ENCODE measurements around the gene WHRN. TPM values are rescaled to one million over a fixed set of nuclear protein-coding genes. Genes with fewer than 3 reads are reported as not detected.

The WHRN gene
- total RNA-seq, 1 experiment from 2014 or later, result 2.0 TPM

- no peak for DNase-seq (ENCODE audit: low spot score)
Observed at GRCh38 chr9:114450833-114451706, 54.2 kb downstream of the WHRN start.

- DNase-seq (ENCODE audit: low spot score), result no peak
Observed at GRCh38 chr9:114450181-114450580, 55.1 kb downstream of the WHRN start.

- no peak for DNase-seq (ENCODE audit: low spot score)
Observed at GRCh38 chr9:114449236-114449635, 56.0 kb downstream of the WHRN start.

- DNase-seq (ENCODE audit: low spot score), result peak; percentile 86
Observed at GRCh38 chr9:114448706-114449105, 56.6 kb downstream of the WHRN start.

- DNase-seq (ENCODE audit: low spot score), result no peak
Observed at GRCh38 chr9:114446672-114447450, 58.4 kb downstream of the WHRN start.

GRCh38 chr9:114446036-114446435, 59.2 kb downstream of the WHRN start:
- DNase-seq (ENCODE audit: low spot score), result peak; percentile 40

GRCh38 chr9:114445616-114446015, 59.7 kb downstream of the WHRN start:
- no peak for DNase-seq (ENCODE audit: low spot score)

- no peak for DNase-seq (ENCODE audit: low spot score)
Observed at GRCh38 chr9:114442022-114442421, 63.3 kb downstream of the WHRN start.

GRCh38 chr9:114437401-114437893, 67.8 kb downstream of the WHRN start:
- DNase-seq (ENCODE audit: low spot score), result no peak

GRCh38 chr9:114434878-114435311, 70.4 kb downstream of the WHRN start:
- peak; percentile 44 for DNase-seq (ENCODE audit: low spot score)

GRCh38 chr9:114433720-114434255, 71.5 kb downstream of the WHRN start:
- no peak for DNase-seq (ENCODE audit: low spot score)

- no peak for DNase-seq (ENCODE audit: low spot score)
Observed at GRCh38 chr9:114433086-114433485, 72.2 kb downstream of the WHRN start.

GRCh38 chr9:114432323-114433067, 72.8 kb downstream of the WHRN start:
- no peak for DNase-seq (ENCODE audit: low spot score)

- no peak for DNase-seq (ENCODE audit: low spot score)
Observed at GRCh38 chr9:114431770-114432169, 73.5 kb downstream of the WHRN start.

- DNase-seq (ENCODE audit: low spot score), result no peak
Observed at GRCh38 chr9:114431003-114431402, 74.3 kb downstream of the WHRN start.

GRCh38 chr9:114430457-114430856, 74.8 kb downstream of the WHRN start:
- DNase-seq (ENCODE audit: low spot score), result no peak

- no peak for DNase-seq (ENCODE audit: low spot score)
Observed at GRCh38 chr9:114429488-114429887, 75.8 kb downstream of the WHRN start.

GRCh38 chr9:114428466-114428865, 76.8 kb downstream of the WHRN start:
- DNase-seq (ENCODE audit: low spot score), result no peak

- DNase-seq (ENCODE audit: low spot score), result no peak
Observed at GRCh38 chr9:114427644-114428043, 77.6 kb downstream of the WHRN start.

GRCh38 chr9:114426046-114426948, 79.0 kb downstream of the WHRN start:
- no peak for DNase-seq (ENCODE audit: low spot score)

GRCh38 chr9:114425126-114425525, 80.1 kb downstream of the WHRN start:
- DNase-seq (ENCODE audit: low spot score), result no peak
